ENCODE results near the gene OR52E5.

Gene OR52E5

DNA sequence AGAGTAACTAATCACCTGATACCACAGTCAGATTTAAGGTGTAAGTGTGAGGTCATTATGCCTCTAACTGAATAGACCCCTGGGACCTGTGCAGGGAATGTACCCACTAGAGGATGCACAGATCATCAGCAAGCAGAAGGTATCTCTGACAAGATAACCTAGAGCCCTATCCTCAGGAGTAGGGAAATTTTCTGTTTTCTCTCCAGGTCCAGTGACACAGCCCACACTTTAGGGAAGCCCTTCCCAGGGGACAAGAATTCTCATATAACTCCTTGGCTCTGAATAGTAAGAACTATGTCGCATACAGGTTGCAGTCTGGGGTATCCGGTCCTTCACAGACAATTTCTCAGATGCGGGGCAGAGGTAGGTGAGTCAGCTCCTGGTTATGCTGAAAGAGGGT is at the start of gene OR52E5:
Gene OR52E5 (plus strand): TSS at position 301 of the 400 bp plus-strand sequence. CDS start 7,569 bp downstream, outside the sequence.
- H3K9me3 ChIP-seq (ENCODE audit: control insufficient read depth in 2 of 2, low read length in 2 of 2): no peaks in the 10 kb centered on the region
- no peak within 1 kb of the TSS for H3K27ac ChIP-seq (ENCODE audit: low read depth in 2 of 2, low read length in 2 of 2)
- H3K36me3 ChIP-seq (ENCODE audit: control insufficient read depth in 2 of 2, insufficient read depth in 2 of 2, low read length in 2 of 2): no peaks in the 10 kb centered on the region
- no peaks in the 10 kb centered on the region for H3K27me3 ChIP-seq (ENCODE audit: control insufficient read depth in 2 of 2, insufficient read depth in 2 of 2, low read length in 2 of 2)
- no peak within 1 kb of the TSS for H3K9ac ChIP-seq (ENCODE audit: low read depth in 1 of 2, low read length in 2 of 2)
- no peak within 1 kb of the TSS for H3K4me3 ChIP-seq (ENCODE audit: low read length in 2 of 2)
- no peaks in the 10 kb centered on the region for H3K4me1 ChIP-seq (ENCODE audit: control insufficient read depth in 2 of 2, insufficient read depth in 2 of 2, low read length in 2 of 2)

DNA sequence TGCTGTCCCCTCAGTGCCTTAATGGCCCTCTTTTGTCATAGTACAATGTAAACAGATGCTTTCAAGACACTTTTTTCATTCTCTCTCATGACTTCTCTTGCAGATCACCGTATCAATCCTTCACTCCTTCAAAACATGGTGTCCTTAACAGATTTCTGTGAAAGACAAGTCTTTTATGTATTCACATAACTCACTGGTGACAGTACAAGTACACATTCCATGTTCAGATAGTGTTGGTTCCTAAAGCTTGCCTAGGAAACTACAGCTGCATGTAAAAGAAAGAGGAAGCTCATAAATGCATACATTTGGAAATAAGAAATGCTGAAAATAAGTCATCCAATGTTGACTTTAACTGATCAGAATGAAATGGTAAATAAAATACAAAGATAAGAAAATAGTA is 46.3 kb upstream of the OR52E5 start:
- no peak overlapping the region for H3K4me3 ChIP-seq (ENCODE audit: low read length in 2 of 2)
- H3K36me3 ChIP-seq (ENCODE audit: control insufficient read depth in 2 of 2, insufficient read depth in 2 of 2, low read length in 2 of 2): no peaks in the 10 kb centered on the region
- no peak overlapping the region for H3K27ac ChIP-seq (ENCODE audit: low read depth in 2 of 2, low read length in 2 of 2)

DNA sequence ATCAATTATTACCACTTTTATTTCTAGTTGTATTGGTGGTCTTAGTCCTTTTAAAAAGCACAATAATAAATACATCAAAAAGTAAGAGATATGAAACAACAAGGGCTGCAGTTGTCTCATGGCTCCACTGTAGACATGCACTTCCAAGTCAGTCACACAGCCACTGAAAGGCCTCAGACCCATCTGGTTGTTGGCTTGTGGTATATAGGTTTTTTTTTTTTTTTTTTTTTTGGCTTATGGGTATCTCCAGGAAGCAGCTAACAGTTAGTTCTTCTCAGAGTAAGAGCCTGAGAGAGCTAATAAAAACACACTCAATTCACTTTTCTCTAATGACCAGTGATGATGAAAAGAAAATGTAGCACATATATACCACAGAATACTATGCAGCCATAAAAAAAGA is 45.3 kb upstream of the OR52E5 start:
- no peaks in the 10 kb centered on the region for H3K36me3 ChIP-seq (ENCODE audit: control insufficient read depth in 2 of 2, insufficient read depth in 2 of 2, low read length in 2 of 2)
- H3K27ac ChIP-seq (ENCODE audit: low read depth in 2 of 2, low read length in 2 of 2): no peak overlapping the region
- no peak overlapping the region for H3K9ac ChIP-seq (ENCODE audit: low read depth in 1 of 2, low read length in 2 of 2)
- H3K27me3 ChIP-seq (ENCODE audit: control insufficient read depth in 2 of 2, insufficient read depth in 2 of 2, low read length in 2 of 2): no peaks in the 10 kb centered on the region
- no peaks in the 10 kb centered on the region for H3K4me1 ChIP-seq (ENCODE audit: control insufficient read depth in 2 of 2, insufficient read depth in 2 of 2, low read length in 2 of 2)
- no peak overlapping the region for H3K4me3 ChIP-seq (ENCODE audit: low read length in 2 of 2)
- no peaks in the 10 kb centered on the region for H3K9me3 ChIP-seq (ENCODE audit: control insufficient read depth in 2 of 2, low read length in 2 of 2)

More for the DNA sequence above, 46.3 kb upstream of the OR52E5 start:
- no peaks in the 10 kb centered on the region for H3K9me3 ChIP-seq (ENCODE audit: control insufficient read depth in 2 of 2, low read length in 2 of 2)
- H3K9ac ChIP-seq (ENCODE audit: low read depth in 1 of 2, low read length in 2 of 2): no peak overlapping the region
- H3K4me1 ChIP-seq (ENCODE audit: control insufficient read depth in 2 of 2, insufficient read depth in 2 of 2, low read length in 2 of 2): no peaks in the 10 kb centered on the region
- H3K27me3 ChIP-seq (ENCODE audit: control insufficient read depth in 2 of 2, insufficient read depth in 2 of 2, low read length in 2 of 2): no peaks in the 10 kb centered on the region

DNA sequence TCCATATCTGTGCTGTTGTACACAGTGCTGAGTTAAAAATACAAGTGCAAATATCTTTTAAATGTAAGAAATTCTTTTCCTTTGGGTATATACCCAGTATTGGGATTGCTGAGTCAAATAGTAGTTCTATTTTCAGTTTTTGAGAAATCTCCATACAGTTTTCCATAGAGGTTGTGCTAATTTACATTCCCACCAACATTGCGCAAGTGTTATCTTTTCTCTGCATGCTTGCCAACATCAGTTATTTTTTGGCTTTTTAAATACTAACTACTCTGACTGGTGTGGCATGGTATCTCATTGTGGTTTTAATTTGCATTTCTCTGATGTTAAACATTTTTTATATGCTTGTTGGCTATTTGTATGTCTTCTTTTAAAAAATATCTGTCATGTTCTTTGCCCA is 42.0 kb upstream of the OR52E5 start:
- Histone ChIP-seq H3K36me3 (ENCODE audit: control insufficient read depth in 2 of 2, insufficient read depth in 2 of 2, low read length in 2 of 2) (no peaks in the 10 kb centered on the region), H3K4me3 (ENCODE audit: low read length in 2 of 2) (no peak overlapping the region), H3K27ac (ENCODE audit: low read depth in 2 of 2, low read length in 2 of 2) (no peak overlapping the region), H3K9ac (ENCODE audit: low read depth in 1 of 2, low read length in 2 of 2) (no peak overlapping the region), H3K4me1 (ENCODE audit: control insufficient read depth in 2 of 2, insufficient read depth in 2 of 2, low read length in 2 of 2) (no peaks in the 10 kb centered on the region), H3K27me3 (ENCODE audit: control insufficient read depth in 2 of 2, insufficient read depth in 2 of 2, low read length in 2 of 2) (no peaks in the 10 kb centered on the region), H3K9me3 (ENCODE audit: control insufficient read depth in 2 of 2, low read length in 2 of 2) (no peaks in the 10 kb centered on the region)

DNA sequence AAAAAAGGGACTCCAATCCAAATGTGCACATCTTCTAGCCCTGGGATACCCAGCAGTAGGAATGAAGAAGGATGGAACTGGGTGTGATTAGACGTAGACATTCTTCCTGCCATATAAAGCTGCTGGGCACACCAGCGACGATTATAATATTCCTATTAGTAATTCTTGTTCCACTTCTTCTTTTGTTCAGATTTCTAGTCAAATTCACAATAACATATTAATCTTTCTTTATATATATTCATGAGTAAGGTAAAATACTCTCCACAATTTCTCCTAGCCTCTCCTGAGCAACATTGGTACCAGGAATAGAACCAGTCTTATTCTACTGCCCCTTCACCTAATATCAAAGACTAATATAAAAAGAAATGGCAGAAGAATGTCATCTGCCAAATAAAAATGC is 35.4 kb upstream of the OR52E5 start, which contains the start of gene OR52E8:
Gene OR52E8 (minus strand): TSS at position 101 of the 400 bp plus-strand sequence. CDS start 0 bp downstream, at position 101.
- no peak within 1 kb of the TSS for H3K4me3 ChIP-seq (ENCODE audit: low read length in 2 of 2)
- no peak within 1 kb of the TSS for H3K27ac ChIP-seq (ENCODE audit: low read depth in 2 of 2, low read length in 2 of 2)
- H3K36me3 ChIP-seq (ENCODE audit: control insufficient read depth in 2 of 2, insufficient read depth in 2 of 2, low read length in 2 of 2): no peaks in the 10 kb centered on the region
- H3K4me1 ChIP-seq (ENCODE audit: control insufficient read depth in 2 of 2, insufficient read depth in 2 of 2, low read length in 2 of 2): no peaks in the 10 kb centered on the region
- H3K9me3 ChIP-seq (ENCODE audit: control insufficient read depth in 2 of 2, low read length in 2 of 2): no peaks in the 10 kb centered on the region
- H3K27me3 ChIP-seq (ENCODE audit: control insufficient read depth in 2 of 2, insufficient read depth in 2 of 2, low read length in 2 of 2): no peaks in the 10 kb centered on the region
- no peak within 1 kb of the TSS for H3K9ac ChIP-seq (ENCODE audit: low read depth in 1 of 2, low read length in 2 of 2)

DNA sequence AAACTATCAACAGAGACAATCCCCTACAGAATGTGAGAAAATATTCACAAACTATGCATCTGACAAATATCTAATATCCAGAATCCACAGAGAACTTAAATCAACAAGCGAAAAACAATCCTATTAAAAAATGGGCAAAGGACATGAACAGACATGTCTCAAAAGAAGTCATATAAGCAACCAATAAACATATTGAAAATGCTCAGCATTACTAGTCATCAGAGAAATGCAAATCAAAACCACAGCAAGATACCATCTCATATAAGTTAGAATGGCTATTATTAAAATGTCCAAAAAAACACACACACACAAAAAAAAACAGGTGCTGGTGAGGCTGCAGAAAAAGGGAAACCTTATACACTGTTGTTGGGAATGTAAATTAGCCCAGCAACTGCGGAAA is 27.2 kb upstream of the OR52E5 start:
- Histone ChIP-seq H3K9me3 (ENCODE audit: control insufficient read depth in 2 of 2, low read length in 2 of 2) (no peaks in the 10 kb centered on the region), H3K36me3 (ENCODE audit: control insufficient read depth in 2 of 2, insufficient read depth in 2 of 2, low read length in 2 of 2) (no peaks in the 10 kb centered on the region), H3K27ac (ENCODE audit: low read depth in 2 of 2, low read length in 2 of 2) (no peak overlapping the region), H3K9ac (ENCODE audit: low read depth in 1 of 2, low read length in 2 of 2) (no peak overlapping the region), H3K27me3 (ENCODE audit: control insufficient read depth in 2 of 2, insufficient read depth in 2 of 2, low read length in 2 of 2) (no peaks in the 10 kb centered on the region), H3K4me1 (ENCODE audit: control insufficient read depth in 2 of 2, insufficient read depth in 2 of 2, low read length in 2 of 2) (no peaks in the 10 kb centered on the region), H3K4me3 (ENCODE audit: low read length in 2 of 2) (no peak overlapping the region)

DNA sequence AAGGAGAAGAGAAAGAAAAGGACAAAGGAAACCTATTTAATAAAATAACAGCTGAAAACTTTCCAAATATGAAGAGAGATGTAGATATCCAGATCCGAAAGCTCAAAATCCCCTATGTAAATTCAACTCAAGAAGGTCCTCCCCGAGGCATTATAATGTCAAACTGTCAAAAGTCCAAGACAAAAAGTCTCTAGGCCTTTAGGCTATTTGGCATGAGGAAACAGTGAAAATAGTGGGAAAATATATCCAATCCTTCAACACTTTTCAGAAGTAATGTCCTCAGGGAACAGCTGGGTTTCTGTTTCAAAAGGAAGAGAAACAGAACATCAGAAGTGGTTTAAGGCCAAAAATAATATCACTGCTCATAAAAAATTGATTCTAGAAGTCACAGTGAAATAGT is 14.4 kb upstream of the OR52E5 start:
- no peak overlapping the region for H3K9ac ChIP-seq (ENCODE audit: low read depth in 1 of 2, low read length in 2 of 2)
- H3K4me1 ChIP-seq (ENCODE audit: control insufficient read depth in 2 of 2, insufficient read depth in 2 of 2, low read length in 2 of 2): no peaks in the 10 kb centered on the region
- no peaks in the 10 kb centered on the region for H3K9me3 ChIP-seq (ENCODE audit: control insufficient read depth in 2 of 2, low read length in 2 of 2)
- no peak overlapping the region for H3K27ac ChIP-seq (ENCODE audit: low read depth in 2 of 2, low read length in 2 of 2)
- H3K36me3 ChIP-seq (ENCODE audit: control insufficient read depth in 2 of 2, insufficient read depth in 2 of 2, low read length in 2 of 2): no peaks in the 10 kb centered on the region
- H3K27me3 ChIP-seq (ENCODE audit: control insufficient read depth in 2 of 2, insufficient read depth in 2 of 2, low read length in 2 of 2): no peaks in the 10 kb centered on the region
- H3K4me3 ChIP-seq (ENCODE audit: low read length in 2 of 2): no peak overlapping the region

DNA sequence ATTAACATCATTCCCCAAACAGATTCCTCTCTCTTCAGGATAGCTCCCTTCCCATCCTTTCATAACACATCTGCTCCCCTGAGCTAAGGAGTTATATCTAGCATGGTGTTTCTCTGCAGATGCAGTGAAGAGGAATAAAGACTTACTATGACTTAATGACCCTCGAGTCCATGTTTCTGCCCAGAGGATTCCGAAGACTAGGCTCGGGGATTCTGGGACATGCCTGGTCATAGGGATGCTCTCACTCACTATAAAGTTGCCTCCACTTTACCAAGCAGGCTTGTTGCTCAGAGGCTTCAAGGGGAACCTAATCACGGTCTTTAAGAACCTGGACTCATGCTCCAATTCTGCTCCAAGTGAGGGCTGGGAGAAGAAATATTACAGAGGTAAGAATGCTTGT is 12.7 kb upstream of the OR52E5 start, which contains the start of gene OR52E4:
Gene OR52E4 (plus strand): TSS at position 301 of the 400 bp plus-strand sequence. CDS start 3,664 bp downstream, outside the sequence.
- H3K27ac ChIP-seq (ENCODE audit: low read depth in 2 of 2, low read length in 2 of 2): no peak within 1 kb of the TSS
- H3K4me3 ChIP-seq (ENCODE audit: low read length in 2 of 2): no peak within 1 kb of the TSS
- no peaks in the 10 kb centered on the region for H3K9me3 ChIP-seq (ENCODE audit: control insufficient read depth in 2 of 2, low read length in 2 of 2)
- H3K9ac ChIP-seq (ENCODE audit: low read depth in 1 of 2, low read length in 2 of 2): no peak within 1 kb of the TSS
- H3K36me3 ChIP-seq (ENCODE audit: control insufficient read depth in 2 of 2, insufficient read depth in 2 of 2, low read length in 2 of 2): no peaks in the 10 kb centered on the region
- no peaks in the 10 kb centered on the region for H3K27me3 ChIP-seq (ENCODE audit: control insufficient read depth in 2 of 2, insufficient read depth in 2 of 2, low read length in 2 of 2)
- no peaks in the 10 kb centered on the region for H3K4me1 ChIP-seq (ENCODE audit: control insufficient read depth in 2 of 2, insufficient read depth in 2 of 2, low read length in 2 of 2)

DNA sequence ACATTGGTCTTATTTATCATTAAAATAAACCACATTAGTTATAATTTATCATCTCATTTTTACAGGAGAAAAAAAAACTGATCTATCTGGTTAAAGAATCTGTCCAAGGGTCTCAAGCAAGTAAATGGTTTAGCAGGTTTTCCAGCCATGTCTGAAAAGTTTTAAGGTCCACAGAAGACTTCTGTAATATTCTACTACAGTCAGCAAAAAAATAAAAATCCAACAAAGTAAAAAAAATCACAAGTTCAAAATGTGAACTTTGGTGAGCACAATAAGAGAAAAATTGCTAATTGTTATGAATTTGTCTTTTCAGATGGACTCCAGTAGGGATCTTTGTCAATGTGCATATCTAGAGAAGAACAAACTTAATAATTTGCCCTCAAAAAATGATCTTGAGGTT is 11.3 kb upstream of the OR52E5 start:
- Histone ChIP-seq H3K27ac (ENCODE audit: low read depth in 2 of 2, low read length in 2 of 2) (no peak overlapping the region), H3K4me3 (ENCODE audit: low read length in 2 of 2) (no peak overlapping the region), H3K9me3 (ENCODE audit: control insufficient read depth in 2 of 2, low read length in 2 of 2) (no peaks in the 10 kb centered on the region), H3K27me3 (ENCODE audit: control insufficient read depth in 2 of 2, insufficient read depth in 2 of 2, low read length in 2 of 2) (no peaks in the 10 kb centered on the region), H3K9ac (ENCODE audit: low read depth in 1 of 2, low read length in 2 of 2) (no peak overlapping the region), H3K4me1 (ENCODE audit: control insufficient read depth in 2 of 2, insufficient read depth in 2 of 2, low read length in 2 of 2) (no peaks in the 10 kb centered on the region), H3K36me3 (ENCODE audit: control insufficient read depth in 2 of 2, insufficient read depth in 2 of 2, low read length in 2 of 2) (no peaks in the 10 kb centered on the region)

DNA sequence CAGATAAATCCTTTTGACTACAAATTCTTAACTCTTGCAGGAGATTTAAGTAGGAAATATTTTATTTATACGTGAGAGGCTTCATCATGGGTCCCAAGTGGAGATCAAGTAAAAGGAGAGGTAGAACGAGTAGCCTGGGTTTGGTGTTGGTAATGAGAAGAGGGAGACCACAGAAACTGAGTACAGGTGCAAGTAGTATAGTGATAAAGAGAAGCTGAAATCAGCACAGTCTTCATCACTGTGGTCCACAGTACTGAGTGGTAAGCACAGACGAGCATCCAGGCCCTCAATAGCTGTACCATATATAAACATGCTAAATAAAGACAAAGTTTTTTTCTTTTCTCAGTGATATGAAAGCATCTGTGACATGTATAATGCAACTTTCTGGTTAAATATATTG is 5.8 kb upstream of the OR52E5 start:
- H3K9ac ChIP-seq (ENCODE audit: low read depth in 1 of 2, low read length in 2 of 2): no peak overlapping the region
- H3K9me3 ChIP-seq (ENCODE audit: control insufficient read depth in 2 of 2, low read length in 2 of 2): no peaks in the 10 kb centered on the region
- no peak overlapping the region for H3K27ac ChIP-seq (ENCODE audit: low read depth in 2 of 2, low read length in 2 of 2)
- H3K4me1 ChIP-seq (ENCODE audit: control insufficient read depth in 2 of 2, insufficient read depth in 2 of 2, low read length in 2 of 2): no peaks in the 10 kb centered on the region
- H3K27me3 ChIP-seq (ENCODE audit: control insufficient read depth in 2 of 2, insufficient read depth in 2 of 2, low read length in 2 of 2): no peaks in the 10 kb centered on the region
- no peaks in the 10 kb centered on the region for H3K36me3 ChIP-seq (ENCODE audit: control insufficient read depth in 2 of 2, insufficient read depth in 2 of 2, low read length in 2 of 2)
- H3K4me3 ChIP-seq (ENCODE audit: low read length in 2 of 2): no peak overlapping the region

DNA sequence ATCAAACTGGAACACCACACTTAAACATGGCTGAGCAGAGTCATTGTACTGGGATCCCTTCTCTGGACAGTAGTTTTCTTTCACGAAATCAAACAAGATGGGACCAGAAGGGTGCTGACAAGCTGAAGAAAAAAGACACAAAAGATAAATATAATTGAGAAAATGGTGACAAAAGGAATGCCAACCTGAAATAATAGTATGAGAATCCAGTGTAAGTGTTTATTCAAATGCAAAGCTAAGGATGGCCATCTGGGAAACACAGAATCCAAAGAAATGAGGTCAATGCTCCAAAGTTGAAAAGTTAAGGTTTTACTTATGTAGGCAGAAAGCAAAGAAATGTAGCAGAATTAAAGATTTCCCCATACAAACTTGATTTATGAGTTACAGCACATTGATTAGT is 5.3 kb upstream of the OR52E5 start:
- H3K4me3 ChIP-seq (ENCODE audit: low read length in 2 of 2): no peak overlapping the region
- H3K9ac ChIP-seq (ENCODE audit: low read depth in 1 of 2, low read length in 2 of 2): no peak overlapping the region
- no peaks in the 10 kb centered on the region for H3K4me1 ChIP-seq (ENCODE audit: control insufficient read depth in 2 of 2, insufficient read depth in 2 of 2, low read length in 2 of 2)
- no peaks in the 10 kb centered on the region for H3K36me3 ChIP-seq (ENCODE audit: control insufficient read depth in 2 of 2, insufficient read depth in 2 of 2, low read length in 2 of 2)
- no peaks in the 10 kb centered on the region for H3K27me3 ChIP-seq (ENCODE audit: control insufficient read depth in 2 of 2, insufficient read depth in 2 of 2, low read length in 2 of 2)
- no peaks in the 10 kb centered on the region for H3K9me3 ChIP-seq (ENCODE audit: control insufficient read depth in 2 of 2, low read length in 2 of 2)
- no peak overlapping the region for H3K27ac ChIP-seq (ENCODE audit: low read depth in 2 of 2, low read length in 2 of 2)

All from mucosa of rectum (tissue), 2 donors.